HepG2 (cell line): ENCODE measurements around the gene PKN2. TPM values are rescaled to one million over a fixed set of nuclear protein-coding genes. Genes with fewer than 3 reads are reported as not detected.

Experiments used
- ATAC-seq: fragments of 200-7000 bp; cut with Tn5 transposase; 3 replicates; pipeline ENCODE4 v1.9.1; 2020; ENCODE audit warnings: mild to moderate bottlenecking, moderate library complexity
- BruUV-seq: library from RNA; stranded (reverse); fragments of 400-500 nt; replicated peaks from 2 replicates; lab custom pipeline; 2021; lab: Mats Ljungman, UMichigan
- CTCF ChIA-PET: fragments of 300-600 bp; formaldehyde crosslinking; extraction: SDS; loops from one replicate; lab custom pipeline; 2021; ENCODE audit warnings: low total read pairs, inconsistent platforms, low intra/inter-chr PET ratio; lab: Yijun Ruan, JAX
- POLR2A ChIA-PET: fragments of 350-600 bp; sonication (Branson Sonifier 250); formaldehyde crosslinking; loops from one replicate; lab custom pipeline; 2020; ENCODE audit warnings: antibody characterized with exemption, inconsistent platforms; lab: Yijun Ruan, JAX
- DNase-seq: peaks from one replicate; pipeline ENCODE4 v3.0.0-alpha.2; 2015; ENCODE audit warnings: low spot score
- FAIRE-seq: peaks from 3 replicates; lab custom pipeline; 2011; peaks lifted over from hg19 to GRCh38; lab: Jason Lieb, UNC
- H2AFZ ChIP-seq: one replicate; pipeline ENCODE4 v1.6.1; 2011; ENCODE audit warnings: low read length, inconsistent platforms
- H3K27ac ChIP-seq: fragments of 300-600 bp; 3 replicates; pipeline ENCODE4 v1.8.0; 2011; ENCODE audit warnings: mixed run types, mild to moderate bottlenecking, mixed read lengths, low read length, inconsistent platforms; ENCODE audit not compliant: insufficient read depth; ENCODE audit errors: extremely low read length
- H3K27me3 ChIP-seq, 2 experiments: fragments of 200-600 bp in 1 of 2; 2 replicates in 1 of 2; 3 replicates in 1 of 2; pipeline versions ENCODE4 v1.6.0 to v1.8.0; 2011; ENCODE audit warnings: low read length in 2 of 2, mild to moderate bottlenecking in 2 of 2, moderate library complexity in 2 of 2, inconsistent platforms in 1 of 2; ENCODE audit not compliant: insufficient read depth in 2 of 2, control insufficient read depth in 1 of 2
- H3K36me3 ChIP-seq, 2 experiments: fragments of 200-600 bp in 1 of 2; replicated peaks in 1 of 2; 2 replicates in 1 of 2; 3 replicates in 1 of 2; pipeline versions ENCODE4 v1.5.1 to v1.8.0; 2011; ENCODE audit warnings: low read length in 2 of 2, inconsistent platforms in 1 of 2; ENCODE audit not compliant: insufficient read depth in 2 of 2, control insufficient read depth in 1 of 2
- H3K4me1 ChIP-seq: 2 replicates; pipeline ENCODE4 v1.5.1; 2012; ENCODE audit warnings: low read length, inconsistent platforms; ENCODE audit not compliant: insufficient read depth
- H3K4me2 ChIP-seq: 2 replicates; pipeline ENCODE4 v1.6.0; 2011; ENCODE audit warnings: low read depth, low read length, inconsistent platforms
- H3K4me3 ChIP-seq, 3 experiments: fragments of 200-600 bp in 1 of 3; sonication (generic), shearing (Covaris generic) in 1 of 3; replicated peaks in 1 of 3; 2 replicates each; pipeline ENCODE4 v1.5.1; 2011 to 2016; ENCODE audit warnings: low read length in 3 of 3, inconsistent platforms in 2 of 3, low read depth in 2 of 3, mild to moderate bottlenecking in 2 of 3, control low read depth in 1 of 3, mixed read lengths in 1 of 3; ENCODE audit not compliant: insufficient read depth in 1 of 3
- H3K79me2 ChIP-seq: one replicate; pipeline ENCODE4 v1.6.1; 2011; ENCODE audit warnings: low read length, inconsistent platforms; ENCODE audit not compliant: insufficient read depth
- H3K9ac ChIP-seq: 2 replicates; pipeline ENCODE4 v1.6.0; 2011; ENCODE audit warnings: mild to moderate bottlenecking, low read depth, low read length, inconsistent platforms; ENCODE audit not compliant: insufficient read depth
- H3K9me3 ChIP-seq: 2 replicates; pipeline ENCODE4 v1.5.1; 2012; ENCODE audit warnings: mild to moderate bottlenecking, low read length
- H4K20me1 ChIP-seq: 2 replicates; pipeline ENCODE4 v1.6.0; 2011; ENCODE audit warnings: inconsistent platforms, mild to moderate bottlenecking, low read length, moderate library complexity; ENCODE audit not compliant: insufficient read depth
- HBP1 ChIP-seq: IDR thresholded peaks from 2 replicates; pipeline ENCODE4 v1.6.1; 2016; ENCODE audit warnings: low read depth, control low read depth
- KAT7 ChIP-seq: IDR thresholded peaks from 2 replicates; pipeline ENCODE4 v1.6.1; 2018; ENCODE audit warnings: borderline replicate concordance, missing compliant biosample characterization
- MAFK ChIP-seq, 2 experiments: IDR thresholded peaks in 1 of 2; conservative IDR thresholded peaks in 1 of 2; 2 replicates each; pipeline ENCODE4 v1.6.1; 2011; ENCODE audit warnings: improper control_type of control experiment in 2 of 2, low read length in 2 of 2
- MED13 ChIP-seq: sonication (generic); formaldehyde crosslinking; IDR thresholded peaks from 2 replicates; pipeline ENCODE4 v1.5.0; 2020; ENCODE audit warnings: missing genetic modification reagents
- ONECUT2 ChIP-seq: sonication (generic); formaldehyde crosslinking; IDR thresholded peaks from 2 replicates; pipeline ENCODE4 v1.4.0; 2020; ENCODE audit warnings: missing genetic modification reagents
- PPARG ChIP-seq: conservative IDR thresholded peaks from 2 replicates; pipeline ENCODE4 v1.6.1; 2016; ENCODE audit warnings: missing biosample characterization, missing genetic modification reagents
- RXRB ChIP-seq: IDR thresholded peaks from 2 replicates; pipeline ENCODE4 v1.6.1; 2016; ENCODE audit warnings: borderline replicate concordance, missing genetic modification reagents, missing compliant biosample characterization
- SALL1 ChIP-seq: sonication (generic); formaldehyde crosslinking; IDR thresholded peaks from 2 replicates; pipeline ENCODE4 v1.8.0; 2022; ENCODE audit warnings: mild to moderate bottlenecking, missing genetic modification reagents
- SP1 ChIP-seq, 2 experiments: fragments of 450-650 bp in 1 of 2; sonication (generic) in 1 of 2; formaldehyde crosslinking in 1 of 2; IDR thresholded peaks; 2 replicates each; pipeline versions ENCODE4 v1.4.0 to v1.6.1; 2016 to 2020; ENCODE audit warnings: missing genetic modification reagents in 1 of 2
- XBP1 ChIP-seq: sonication (generic); formaldehyde crosslinking; IDR thresholded peaks from 2 replicates; pipeline ENCODE4 v1.5.0; 2020; ENCODE audit warnings: missing genetic modification reagents
- ZNF382 ChIP-seq: sonication (generic); formaldehyde crosslinking; IDR thresholded peaks from 2 replicates; pipeline ENCODE4 v1.5.0; 2020; ENCODE audit warnings: missing genetic modification reagents, mild to moderate bottlenecking, borderline replicate concordance
- ZNF552 ChIP-seq: sonication (generic); formaldehyde crosslinking; IDR thresholded peaks from 2 replicates; pipeline ENCODE4 v1.9.0; 2022; ENCODE audit warnings: missing genetic modification reagents, mild to moderate bottlenecking, borderline replicate concordance
- ZNF589 ChIP-seq: sonication (generic); formaldehyde crosslinking; conservative IDR thresholded peaks from 2 replicates; pipeline ENCODE4 v1.8.0; 2022; ENCODE audit warnings: mild to moderate bottlenecking, moderate library complexity, missing genetic modification reagents
- ZNF644 ChIP-seq: IDR thresholded peaks from 2 replicates; pipeline ENCODE4 v1.6.1; 2016; ENCODE audit warnings: low read depth
- ZXDC ChIP-seq: sonication (generic); formaldehyde crosslinking; IDR thresholded peaks from 2 replicates; pipeline ENCODE4 v1.5.0; 2020; ENCODE audit warnings: mild to moderate bottlenecking, missing genetic modification reagents
- WGBS: methylation state at CpG from one replicate; pipeline ENCODE4 v1.1.6; 2017; ENCODE audit warnings: low lambda C conversion rate; 5-methylcytosine and 5-hydroxymethylcytosine counted together
- in situ Hi-C: cut with HindIII; loops from 2 replicates; pipeline ENCODE4 v1.10.0; 2017; ENCODE audit warnings: low pct_unique_long_range_greater_than_20kb; ENCODE audit not compliant: extremely low pct_ligation_motif_present
- intact Hi-C: fragments of 100-400 bp; cut with micrococcal nuclease; formaldehyde crosslinking; loops from one replicate; pipeline ENCODE4 v1.10.0; 2022; ENCODE audit not compliant: unreplicated experiment
- polyA plus RNA-seq, 8 experiments: library from polyadenylated mRNA; depleted of rRNA in 3 of 8; stranded (reverse) in 7 of 8; unstranded in 1 of 8; fragments of >200 nt; fragmentation: Illumina TruSeq in 4 of 8; extraction: Trizol in 4 of 8; gene quantifications; 2 replicates each; pipeline versions ENCODE4 v1.2.1 to v1.2.3, GENCODE V29; 2011 to 2016; ENCODE audit warnings: low read depth in 4 of 8, missing spikeins in 1 of 8, mixed read lengths in 1 of 8; ENCODE audit not compliant: insufficient read depth in 1 of 8
- total RNA-seq, 5 experiments: library from RNA; depleted of rRNA; stranded (reverse); fragments of >200 nt; fragmentation: Illumina TruSeq; extraction: Trizol; gene quantifications; 2 replicates each; pipeline ENCODE4 v1.2.3, GENCODE V29; 2016; ENCODE audit warnings: low read depth in 1 of 5
- TF ChIP-seq, protein P1 (sequence below): fragments of 450-650 bp; IDR thresholded peaks from 2 replicates; pipeline ENCODE4 v1.6.1; 2016

Gene PKN2
- total and polyA plus RNA-seq, 2 of the 13 experiments (the other 11 are each of a cell fraction or from before 2014, with no cell fraction given): 17.0 to 29.4 TPM

- TF ChIP-seq ZXDC (CRISPR knock-in tag): no peak
These were observed 99.1 kb downstream of the PKN2 start (continued) for GRCh38 chr1:88783145-88783544.

DNA sequence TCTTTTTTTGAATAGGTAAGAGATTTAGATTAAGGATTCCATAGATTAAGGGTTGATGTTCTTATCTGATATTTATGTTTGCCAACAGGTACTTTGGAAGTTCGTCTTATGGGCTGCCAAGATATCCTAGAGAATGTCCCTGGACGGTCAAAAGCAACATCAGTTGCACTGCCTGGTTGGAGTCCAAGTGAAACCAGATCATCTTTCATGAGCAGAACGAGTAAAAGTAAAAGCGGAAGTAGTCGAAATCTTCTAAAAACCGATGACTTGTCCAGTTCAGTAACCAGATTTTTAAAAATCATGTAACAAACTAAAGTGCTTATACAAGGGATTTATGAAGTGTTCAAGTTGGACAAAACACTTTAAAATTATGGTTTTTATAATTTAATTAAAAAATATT lies 100.5 kb downstream of the PKN2 start:
- BruUV-seq: no TSS peak
- no peak overlapping the region for H3K4me3 ChIP-seq
- no peak for ATAC-seq
- ChIA-PET POLR2A (no interaction called here), CTCF (no interaction called here)
- FAIRE-seq: no peak
- H3K4me2 ChIP-seq: no peak overlapping the region
- TF ChIP-seq, protein P1, sequence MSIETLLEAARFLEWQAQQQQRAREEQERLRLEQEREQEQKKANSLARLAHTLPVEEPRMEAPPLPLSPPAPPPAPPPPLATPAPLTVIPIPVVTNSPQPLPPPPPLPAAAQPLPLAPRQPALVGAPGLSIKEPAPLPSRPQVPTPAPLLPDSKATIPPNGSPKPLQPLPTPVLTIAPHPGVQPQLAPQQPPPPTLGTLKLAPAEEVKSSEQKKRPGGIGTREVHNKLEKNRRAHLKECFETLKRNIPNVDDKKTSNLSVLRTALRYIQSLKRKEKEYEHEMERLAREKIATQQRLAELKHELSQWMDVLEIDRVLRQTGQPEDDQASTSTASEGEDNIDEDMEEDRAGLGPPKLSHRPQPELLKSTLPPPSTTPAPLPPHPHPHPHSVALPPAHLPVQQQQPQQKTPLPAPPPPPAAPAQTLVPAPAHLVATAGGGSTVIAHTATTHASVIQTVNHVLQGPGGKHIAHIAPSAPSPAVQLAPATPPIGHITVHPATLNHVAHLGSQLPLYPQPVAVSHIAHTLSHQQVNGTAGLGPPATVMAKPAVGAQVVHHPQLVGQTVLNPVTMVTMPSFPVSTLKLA: no peak
- TF ChIP-seq SALL1 (CRISPR knock-in tag) (no peak), RXRB (CRISPR knock-in tag) (no peak), ONECUT2 (CRISPR knock-in tag) (no peak), HBP1 (no peak), PPARG (CRISPR knock-in tag) (no peak), MAFK (conservative IDR thresholded peaks at IDR 0.05 in 1 of 2, IDR thresholded peaks at IDR 0.05 in 1 of 2; ENCODE audit: low read length in 2 of 2) (no peak), XBP1 (no peak), KAT7 (CRISPR knock-in tag) (no peak), ZNF644 (CRISPR knock-in tag) (no peak), MED13 (CRISPR knock-in tag) (no peak), ZNF382 (CRISPR knock-in tag) (no peak), ZNF552 (CRISPR knock-in tag) (no peak), SP1 (IDR thresholded peaks at IDR 0.05) (no peak), SP1 (CRISPR knock-in tag; IDR thresholded peaks at IDR 0.05) (no peak), ZNF589 (CRISPR knock-in tag) (no peak)
- H3K36me3 ChIP-seq: peaks cover 8 to 46% of the 10 kb centered on the region in 2 experiments
- H3K9ac ChIP-seq: no peak overlapping the region
- H3K9me3 ChIP-seq: no peaks in the 10 kb centered on the region
- intact Hi-C loops: no loop called here
- H3K27me3 ChIP-seq: no peaks in the 10 kb centered on the region
- in situ Hi-C loops: no loop called here
- H2AFZ ChIP-seq: no peak overlapping the region
- DNase-seq: no peak
- H3K4me1 ChIP-seq: no peaks in the 10 kb centered on the region
- no peaks in the 10 kb centered on the region for H3K79me2 ChIP-seq
- no peaks in the 10 kb centered on the region for H4K20me1 ChIP-seq
- WGBS: 98% methylated on average over 6 of the region's 6 CpGs
- H3K27ac ChIP-seq: no peak overlapping the region
